Stimulated activated memory B cell treated with anti-CD40 and anti-IgM and Interleukin-4, amounts not matched to agents 10 μg/mL and 1 μg/mL and 100 μg/mL, for 72 hours (primary cell): ENCODE data around the gene BCL2L1.

Source experiments
- ATAC-seq: fragments of 150-1000 bp; cut with Tn5 transposase; 2 replicates; pipeline ENCODE4 v1.10.0; 2021
- H3K27ac Mint-ChIP-seq: one replicate; pipeline ENCODE4 v1.8.0; 2022; ENCODE audit warnings: mild to moderate bottlenecking, mixed read lengths
- H3K27me3 Mint-ChIP-seq: one replicate; pipeline ENCODE4 v1.8.0; 2022; ENCODE audit warnings: mixed read lengths
- H3K36me3 Mint-ChIP-seq: one replicate; pipeline ENCODE4 v1.8.0; 2022; ENCODE audit warnings: mixed read lengths
- H3K4me1 Mint-ChIP-seq: one replicate; pipeline ENCODE4 v1.8.0; 2022; ENCODE audit warnings: mixed read lengths
- H3K4me3 Mint-ChIP-seq: one replicate; pipeline ENCODE4 v1.8.0; 2022; ENCODE audit warnings: mild to moderate bottlenecking, moderate library complexity, mixed read lengths
- H3K9me3 Mint-ChIP-seq: one replicate; pipeline ENCODE4 v1.8.0; 2022; ENCODE audit warnings: mixed read lengths

Gene BCL2L1

DNA sequence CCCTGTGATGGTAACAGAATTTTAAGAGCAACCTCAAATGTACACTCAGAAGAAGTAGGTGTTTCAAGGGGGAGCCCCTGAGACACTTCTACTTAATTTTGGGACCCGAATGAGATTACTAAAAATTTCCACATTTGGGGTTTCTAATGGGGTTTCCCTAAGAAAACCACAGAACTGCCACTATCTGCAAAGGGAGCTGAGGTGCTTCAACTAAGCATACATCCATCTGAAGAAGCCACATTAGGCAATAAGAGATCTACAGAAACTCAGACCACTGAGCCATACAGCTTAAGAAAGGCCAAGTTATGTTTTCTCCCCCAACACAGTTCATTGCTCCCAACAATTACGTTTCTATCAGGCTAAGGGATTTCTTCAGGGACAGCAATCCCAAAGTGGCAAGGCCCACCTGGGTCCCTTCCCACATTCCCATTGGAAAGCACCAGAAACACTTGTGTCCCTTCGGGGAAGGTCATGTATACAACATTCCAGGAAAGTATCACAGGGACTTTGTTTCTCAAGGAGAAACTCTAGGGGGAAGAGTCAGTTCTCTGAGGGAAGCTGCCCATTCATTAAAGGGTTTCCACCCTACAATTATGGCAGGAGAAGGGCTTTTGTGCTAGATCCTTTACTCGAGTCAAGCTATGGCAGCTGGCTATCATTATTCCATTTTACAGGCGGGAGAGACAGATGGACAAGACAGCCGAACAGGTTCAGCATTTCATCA lies 5.0 kb downstream of the BCL2L1 start:
- H3K27ac Mint-ChIP-seq = peak overlapping the region; percentile 88
- H3K4me1 Mint-ChIP-seq = peaks cover 89% of the 10 kb centered on the region
- ATAC-seq = peak; percentile 90
- no peaks in the 10 kb centered on the region for H3K9me3 Mint-ChIP-seq
- peak overlapping the region; percentile 99 for H3K4me3 Mint-ChIP-seq
- H3K27me3 Mint-ChIP-seq = no peaks in the 10 kb centered on the region
- H3K36me3 Mint-ChIP-seq = peaks cover 89% of the 10 kb centered on the region

GRCh38 chr20:31716818-31717477 lies 5.7 kb downstream of the BCL2L1 start:
- H3K27ac Mint-ChIP-seq = peak overlapping the region; percentile 88
- no peaks in the 10 kb centered on the region for H3K27me3 Mint-ChIP-seq
- H3K9me3 Mint-ChIP-seq = no peaks in the 10 kb centered on the region
- peak overlapping the region; percentile 99 for H3K4me3 Mint-ChIP-seq
- H3K36me3 Mint-ChIP-seq = peaks cover 90% of the 10 kb centered on the region
- H3K4me1 Mint-ChIP-seq = peaks cover 93% of the 10 kb centered on the region
- peak; percentile 62 for ATAC-seq

GRCh38 chr20:31716351-31716750 lies 6.3 kb downstream of the BCL2L1 start:
- Mint-ChIP-seq H3K36me3 (peaks cover 86% of the 10 kb centered on the region), H3K4me1 (peaks cover 93% of the 10 kb centered on the region), H3K9me3 (no peaks in the 10 kb centered on the region), H3K4me3 (peak overlapping the region; percentile 99), H3K27ac (peak overlapping the region; percentile 88), H3K27me3 (no peaks in the 10 kb centered on the region)
- ATAC-seq = no peak

- no peaks in the 10 kb centered on the region for H3K27me3 Mint-ChIP-seq
- peaks cover 93% of the 10 kb centered on the region for H3K4me1 Mint-ChIP-seq
- H3K9me3 Mint-ChIP-seq = no peaks in the 10 kb centered on the region
- H3K36me3 Mint-ChIP-seq = peaks cover 86% of the 10 kb centered on the region
- H3K27ac Mint-ChIP-seq = peak overlapping the region; percentile 88
- H3K4me3 Mint-ChIP-seq = peak overlapping the region; percentile 99
- ATAC-seq = no peak
Observed at GRCh38 chr20:31715766-31716165, 6.9 kb downstream of the BCL2L1 start.

- no peak for ATAC-seq
- Mint-ChIP-seq H3K4me3 (peak overlapping the region; percentile 55), H3K4me1 (peaks cover 90% of the 10 kb centered on the region), H3K9me3 (no peaks in the 10 kb centered on the region), H3K36me3 (peaks cover 78% of the 10 kb centered on the region), H3K27me3 (no peaks in the 10 kb centered on the region), H3K27ac (peak overlapping the region; percentile 88)
Observed at GRCh38 chr20:31713312-31714273, 9.1 kb downstream of the BCL2L1 start.

- Mint-ChIP-seq H3K4me3 (peak overlapping the region; percentile 55), H3K27ac (peak overlapping the region; percentile 72), H3K9me3 (no peaks in the 10 kb centered on the region), H3K4me1 (peaks cover 94% of the 10 kb centered on the region), H3K36me3 (peaks cover 80% of the 10 kb centered on the region), H3K27me3 (no peaks in the 10 kb centered on the region)
- no peak for ATAC-seq
Observed at GRCh38 chr20:31712564-31713311, 9.9 kb downstream of the BCL2L1 start.

- H3K4me3 Mint-ChIP-seq = no peak overlapping the region
- H3K9me3 Mint-ChIP-seq = no peaks in the 10 kb centered on the region
- H3K27me3 Mint-ChIP-seq = no peaks in the 10 kb centered on the region
- no peak for ATAC-seq
- H3K36me3 Mint-ChIP-seq = peaks cover 83% of the 10 kb centered on the region
- peaks cover 90% of the 10 kb centered on the region for H3K4me1 Mint-ChIP-seq
- H3K27ac Mint-ChIP-seq = peak overlapping the region; percentile 72
Observed at GRCh38 chr20:31712112-31712553, 10.5 kb downstream of the BCL2L1 start.

- no peak overlapping the region for H3K4me3 Mint-ChIP-seq
- no peak for ATAC-seq
- no peak overlapping the region for H3K27ac Mint-ChIP-seq
- peaks cover 83% of the 10 kb centered on the region for H3K36me3 Mint-ChIP-seq
- peaks cover 90% of the 10 kb centered on the region for H3K4me1 Mint-ChIP-seq
- no peaks in the 10 kb centered on the region for H3K27me3 Mint-ChIP-seq
- H3K9me3 Mint-ChIP-seq = no peaks in the 10 kb centered on the region
Observed at GRCh38 chr20:31711179-31712111, 11.2 kb downstream of the BCL2L1 start.

DNA sequence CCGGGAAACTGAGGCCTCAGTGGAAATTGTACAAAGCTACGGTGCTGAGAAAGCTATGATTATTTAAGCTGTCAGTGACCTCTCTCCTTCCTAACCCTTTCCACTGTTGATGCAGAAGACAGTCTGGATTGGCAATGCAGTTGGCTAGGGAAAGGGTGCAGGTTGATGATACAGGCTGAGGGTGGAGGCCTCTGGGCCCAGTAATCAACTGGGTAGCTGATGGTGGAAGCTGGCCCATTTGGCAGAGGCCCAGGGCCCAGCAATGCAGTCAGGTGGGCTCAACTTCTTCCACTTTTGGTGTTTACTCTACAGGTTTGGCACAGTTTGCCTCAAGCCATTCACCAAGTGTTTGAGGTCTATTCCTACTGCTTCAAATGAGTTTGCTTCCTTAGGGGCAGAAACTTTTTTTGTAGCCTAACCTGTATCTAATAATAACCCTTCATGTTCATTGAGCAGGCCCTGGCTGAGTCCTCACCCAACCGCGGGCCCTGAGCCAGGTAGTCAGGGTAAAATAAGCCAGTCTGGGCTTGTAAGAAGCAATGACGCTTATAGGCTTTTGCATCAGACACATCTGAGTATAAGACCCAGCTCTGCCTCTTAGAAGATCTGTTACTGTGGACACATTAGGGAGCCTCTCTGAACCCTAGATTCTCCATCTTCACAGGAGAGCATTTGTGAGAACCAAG lies 12.1 kb downstream of the BCL2L1 start:
- H3K9me3 Mint-ChIP-seq = no peaks in the 10 kb centered on the region
- H3K36me3 Mint-ChIP-seq = peaks cover 83% of the 10 kb centered on the region
- no peak for ATAC-seq
- no peaks in the 10 kb centered on the region for H3K27me3 Mint-ChIP-seq
- peaks cover 90% of the 10 kb centered on the region for H3K4me1 Mint-ChIP-seq
- H3K27ac Mint-ChIP-seq = peak overlapping the region; percentile 33
- H3K4me3 Mint-ChIP-seq = peak overlapping the region; percentile 23

DNA sequence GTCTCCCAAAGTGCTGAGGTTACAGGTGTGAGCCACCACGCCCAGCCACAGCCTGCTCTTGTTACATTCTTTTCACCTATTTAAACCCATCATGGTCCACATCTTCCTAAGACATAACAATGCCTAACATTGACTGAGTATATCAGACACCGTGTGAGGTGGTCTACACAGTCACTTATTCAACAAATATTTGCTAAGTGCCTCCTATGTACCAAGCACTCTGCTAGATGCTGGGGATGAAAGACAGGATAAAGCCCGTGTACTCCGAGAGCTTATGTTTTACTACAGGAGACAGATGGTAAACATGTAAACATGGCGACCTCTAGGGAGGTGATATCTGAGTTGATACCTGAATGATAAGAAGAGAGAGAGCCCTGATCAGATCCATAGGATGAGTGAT lies 12.7 kb downstream of the BCL2L1 start:
- ATAC-seq = no peak
- H3K27ac Mint-ChIP-seq = peak overlapping the region; percentile 33
- no peaks in the 10 kb centered on the region for H3K27me3 Mint-ChIP-seq
- peaks cover 80% of the 10 kb centered on the region for H3K36me3 Mint-ChIP-seq
- H3K9me3 Mint-ChIP-seq = no peaks in the 10 kb centered on the region
- H3K4me1 Mint-ChIP-seq = peaks cover 90% of the 10 kb centered on the region
- H3K4me3 Mint-ChIP-seq = peak overlapping the region; percentile 19

DNA sequence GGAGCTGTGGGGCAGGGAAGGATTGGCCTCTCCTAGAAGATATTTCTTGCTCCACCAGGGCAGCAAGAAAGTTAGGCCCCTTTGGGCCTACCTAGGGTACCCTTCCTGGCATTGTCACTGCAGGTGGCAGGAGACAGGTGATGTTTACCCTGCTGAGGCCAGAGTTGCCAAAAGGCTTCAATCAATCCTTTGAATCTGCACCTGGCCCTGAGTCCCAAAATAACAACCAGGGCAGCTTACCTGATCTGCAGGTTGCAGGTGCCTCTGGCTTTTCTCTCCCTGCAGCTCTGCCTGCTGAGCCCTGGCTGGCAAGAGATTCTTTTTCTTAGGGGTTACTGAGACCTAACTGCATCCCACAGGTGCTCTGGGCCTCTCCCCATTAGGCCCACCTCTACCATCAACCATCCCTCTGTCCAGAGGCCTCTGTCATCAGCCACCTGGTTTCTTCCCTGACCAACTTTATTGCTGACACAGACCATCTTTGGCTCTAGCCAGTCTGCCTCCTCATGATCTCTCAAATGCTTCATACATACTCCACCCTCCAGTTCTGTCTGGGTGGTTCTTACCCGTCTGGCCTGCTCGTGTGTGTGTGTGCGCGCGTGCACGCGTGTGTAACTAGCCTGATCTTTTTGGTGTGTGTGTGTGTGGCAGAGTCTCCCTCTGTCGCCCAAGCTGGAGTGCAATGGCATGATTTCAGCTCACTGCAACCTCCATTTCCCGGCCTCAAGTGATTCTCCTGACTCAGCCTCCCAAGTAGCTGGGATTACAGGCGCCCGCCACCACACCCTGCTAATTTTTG lies 13.7 kb downstream of the BCL2L1 start:
- peak overlapping the region; percentile 6 for H3K27ac Mint-ChIP-seq

DNA sequence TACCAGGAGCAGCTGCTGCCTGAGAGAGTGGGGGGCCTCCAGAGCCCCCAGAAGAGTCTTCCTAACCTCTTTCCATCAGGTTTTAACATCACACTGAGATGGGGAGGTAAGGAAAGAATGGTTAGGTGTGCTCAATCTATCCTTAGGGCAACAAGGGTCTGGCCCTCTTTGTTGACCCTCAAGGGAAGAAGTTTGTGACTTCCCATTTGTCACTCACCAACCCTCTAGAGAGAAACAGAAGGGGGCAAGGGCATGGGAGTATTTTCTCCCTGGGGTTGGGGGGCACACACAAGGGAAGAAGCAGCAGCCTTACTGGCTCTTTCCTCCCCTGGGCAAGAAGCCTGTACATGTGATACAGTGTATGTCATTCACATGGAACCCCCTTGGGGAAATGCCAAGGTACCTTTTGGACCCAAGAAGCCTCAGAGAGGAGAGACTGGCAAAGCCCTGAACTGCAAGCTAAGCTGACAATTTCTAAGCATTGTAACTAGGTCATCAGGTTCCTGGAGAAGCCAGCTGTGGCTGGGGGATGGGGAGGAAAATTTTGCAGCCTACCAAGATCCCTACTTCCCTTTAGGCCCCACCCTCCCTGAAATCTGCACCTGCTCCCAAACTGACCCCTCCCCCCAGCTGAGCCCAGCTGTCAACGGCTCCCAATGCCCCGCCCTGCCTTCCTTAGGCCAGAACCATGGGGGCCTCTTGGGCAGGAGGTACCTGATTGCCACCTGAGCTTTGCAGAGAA lies 14.5 kb downstream of the BCL2L1 start:
- no peaks in the 10 kb centered on the region for H3K9me3 Mint-ChIP-seq
- peaks cover 82% of the 10 kb centered on the region for H3K4me1 Mint-ChIP-seq
- peaks cover 69% of the 10 kb centered on the region for H3K36me3 Mint-ChIP-seq
- no peak overlapping the region for H3K4me3 Mint-ChIP-seq
- ATAC-seq = no peak
- H3K27ac Mint-ChIP-seq = no peak overlapping the region
- H3K27me3 Mint-ChIP-seq = no peaks in the 10 kb centered on the region

More for the DNA sequence above, 13.7 kb downstream of the BCL2L1 start:
- Mint-ChIP-seq H3K4me3 (no peak overlapping the region), H3K4me1 (peaks cover 90% of the 10 kb centered on the region), H3K9me3 (no peaks in the 10 kb centered on the region), H3K36me3 (peaks cover 76% of the 10 kb centered on the region), H3K27me3 (no peaks in the 10 kb centered on the region)
- no peak for ATAC-seq
